Right lobe of liver (tissue), 4 donors: Measurements from ENCODE around the gene ZKSCAN3.

ENCODE experiments used
- POLR2A ChIP-seq: fragments of 450-650 bp; IDR thresholded peaks from one replicate; pipeline ENCODE4 v1.6.1; 2017; ENCODE audit warnings: antibody characterized with exemption, mild to moderate bottlenecking
- TF ChIP-seq, protein P1 (sequence below), 4 donors: fragments of 200-600 bp in 3 of 4; fragments of 450-650 bp in 1 of 4; IDR thresholded peaks; one replicate each; pipeline versions ENCODE4 v1.5.1 to v1.8.0; 2016 to 2022; ENCODE audit warnings: antibody characterized with exemption in 4 of 4, mild to moderate bottlenecking in 2 of 4
- donor health status: DM: no; HTN: no; CAD: no.
- donor health status: DM: no; HTN: no; CAD: no.
- donor health status: DM: no; HTN: yes; CAD: no.

DNA sequence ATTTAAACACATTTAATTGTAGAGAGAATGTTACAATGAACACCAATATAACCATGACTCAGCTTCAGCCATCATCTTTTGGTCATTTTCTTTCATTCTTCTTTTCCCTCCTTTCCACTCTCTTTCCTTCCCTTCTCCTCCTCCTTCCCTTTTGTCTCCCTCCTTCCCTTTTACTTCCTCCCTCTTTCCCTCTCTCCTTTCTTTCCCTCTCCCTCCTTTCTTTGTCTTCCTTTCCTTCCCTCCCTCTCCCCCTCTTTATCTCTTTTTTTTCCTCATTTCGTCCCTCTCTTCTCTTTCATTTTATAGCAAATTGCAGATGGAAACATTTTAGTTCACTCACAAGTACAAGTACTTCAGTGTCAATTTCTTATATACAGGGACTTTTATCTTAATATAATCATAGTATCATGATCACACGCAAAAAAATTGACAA is 1.8 kb downstream of the ZKSCAN3 start:
- TF ChIP-seq, protein P1, sequence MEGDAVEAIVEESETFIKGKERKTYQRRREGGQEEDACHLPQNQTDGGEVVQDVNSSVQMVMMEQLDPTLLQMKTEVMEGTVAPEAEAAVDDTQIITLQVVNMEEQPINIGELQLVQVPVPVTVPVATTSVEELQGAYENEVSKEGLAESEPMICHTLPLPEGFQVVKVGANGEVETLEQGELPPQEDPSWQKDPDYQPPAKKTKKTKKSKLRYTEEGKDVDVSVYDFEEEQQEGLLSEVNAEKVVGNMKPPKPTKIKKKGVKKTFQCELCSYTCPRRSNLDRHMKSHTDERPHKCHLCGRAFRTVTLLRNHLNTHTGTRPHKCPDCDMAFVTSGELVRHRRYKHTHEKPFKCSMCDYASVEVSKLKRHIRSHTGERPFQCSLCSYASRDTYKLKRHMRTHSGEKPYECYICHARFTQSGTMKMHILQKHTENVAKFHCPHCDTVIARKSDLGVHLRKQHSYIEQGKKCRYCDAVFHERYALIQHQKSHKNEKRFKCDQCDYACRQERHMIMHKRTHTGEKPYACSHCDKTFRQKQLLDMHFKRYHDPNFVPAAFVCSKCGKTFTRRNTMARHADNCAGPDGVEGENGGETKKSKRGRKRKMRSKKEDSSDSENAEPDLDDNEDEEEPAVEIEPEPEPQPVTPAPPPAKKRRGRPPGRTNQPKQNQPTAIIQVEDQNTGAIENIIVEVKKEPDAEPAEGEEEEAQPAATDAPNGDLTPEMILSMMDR (IDR thresholded peaks at IDR 0.05) = no peak
- TF ChIP-seq POLR2A = no peak
